SU-DHL-6 (cell line): Measurements from ENCODE around the gene KCNN3.

Experiments
- H2AFZ ChIP-seq: fragments of 200-600 bp; sonication (generic); 2 replicates; pipeline ENCODE4 v1.6.1; 2014; ENCODE audit warnings: low read depth, mild to moderate bottlenecking, moderate library complexity, mixed read lengths, antibody characterized with exemption, low read length; ENCODE audit not compliant: severe bottlenecking
- H3F3A ChIP-seq: fragments of 200-600 bp; shearing (Covaris generic); 2 replicates; pipeline ENCODE4 v1.6.0; 2016; ENCODE audit warnings: antibody characterized with exemption, mild to moderate bottlenecking; ENCODE audit not compliant: insufficient read depth
- H3K27ac ChIP-seq: fragments of 200-600 bp; sonication (generic); 2 replicates; pipeline ENCODE4 v1.5.1; 2016; ENCODE audit warnings: low read depth, mild to moderate bottlenecking, low read length, moderate library complexity, mixed read lengths
- H3K27me3 ChIP-seq: fragments of 200-600 bp; sonication (generic), shearing (Covaris generic); 2 replicates; pipeline ENCODE4 v1.6.0; 2014; ENCODE audit warnings: mild to moderate bottlenecking, low read length
- H3K36me3 ChIP-seq: fragments of 200-600 bp; sonication (generic); 2 replicates; pipeline ENCODE4 v1.6.1; 2014; ENCODE audit warnings: mild to moderate bottlenecking, low read length, mixed read lengths
- H3K4me2 ChIP-seq: fragments of 300-600, 200-600 bp; shearing (Covaris generic), sonication (generic); 2 replicates; pipeline ENCODE4 v1.6.0; 2014; ENCODE audit warnings: low read length, low read depth, mild to moderate bottlenecking; ENCODE audit not compliant: poor library complexity, severe bottlenecking
- H3K4me3 ChIP-seq: fragments of 200-600 bp; sonication (generic); 2 replicates; pipeline ENCODE4 v1.5.1; 2014; ENCODE audit warnings: antibody characterized with exemption, low read length, mild to moderate bottlenecking, mixed read lengths; ENCODE audit not compliant: insufficient read depth, poor library complexity, severe bottlenecking
- H3K79me2 ChIP-seq: fragments of 200-600 bp; sonication (generic); 2 replicates; pipeline ENCODE4 v1.6.1; 2014; ENCODE audit warnings: mild to moderate bottlenecking, low read length, moderate library complexity; ENCODE audit not compliant: insufficient read depth
- H3K9ac ChIP-seq: fragments of 200-600 bp; sonication (generic); 2 replicates; pipeline ENCODE4 v1.7.0; 2014; ENCODE audit warnings: mild to moderate bottlenecking, low read length
- H3K9me2 ChIP-seq: fragments of 200-600 bp; sonication (generic); replicated peaks from 2 replicates; pipeline ENCODE4 v1.6.1; 2014; ENCODE audit warnings: low read length; ENCODE audit not compliant: insufficient read depth
- H3K9me3 ChIP-seq: fragments of 200-600 bp; sonication (generic); 2 replicates; pipeline ENCODE4 v1.6.1; 2014; ENCODE audit warnings: low read length, mixed read lengths; ENCODE audit not compliant: insufficient read depth
- H4K20me1 ChIP-seq: fragments of 200-600 bp; sonication (generic); 2 replicates; pipeline ENCODE4 v1.6.1; 2014; ENCODE audit warnings: low read depth, mild to moderate bottlenecking, antibody characterized with exemption, low read length, moderate library complexity, mixed read lengths
- EZH2phosphoT487 ChIP-seq: fragments of 200-600 bp; sonication (generic), shearing (Covaris generic); conservative IDR thresholded peaks from 2 replicates; pipeline ENCODE4 v1.6.1; 2018; ENCODE audit warnings: mild to moderate bottlenecking, antibody characterized with exemption, low read length, moderate library complexity, mixed read lengths
- TF ChIP-seq, protein P1 (sequence below): fragments of 200-600 bp; sonication (generic); IDR thresholded peaks from one replicate; pipeline ENCODE4 v1.5.1; 2017; ENCODE audit warnings: antibody characterized with exemption, mild to moderate bottlenecking, low read length, moderate library complexity; ENCODE audit not compliant: insufficient read depth, poor library complexity, severe bottlenecking

The KCNN3 gene

DNA sequence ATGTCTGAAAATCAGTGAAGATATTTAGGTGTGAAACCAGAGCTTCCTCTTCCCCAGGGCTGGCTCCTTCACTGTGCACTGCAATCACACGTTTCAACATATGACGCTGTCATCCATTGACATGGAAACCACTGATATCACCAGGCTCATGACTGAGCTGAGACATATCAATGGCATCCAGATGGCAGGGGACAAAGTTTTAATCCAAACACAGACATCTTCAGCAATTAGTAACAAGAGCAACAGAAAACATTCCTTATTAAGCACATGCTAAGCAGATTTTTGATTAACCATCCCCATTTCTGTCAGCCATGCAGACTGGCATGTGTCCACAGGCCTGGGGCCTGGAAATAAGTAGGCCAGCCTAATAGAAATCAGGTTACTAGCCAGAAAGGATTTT lies 154.1 kb downstream of the KCNN3 start:
- H3K9me2 ChIP-seq = no peaks in the 10 kb centered on the region
- no peaks in the 10 kb centered on the region for H3K27me3 ChIP-seq
- H3K4me3 ChIP-seq = no peak overlapping the region
- H3K4me2 ChIP-seq = no peak overlapping the region
- H3K9ac ChIP-seq = no peak overlapping the region
- no peaks in the 10 kb centered on the region for H3K9me3 ChIP-seq
- no peak overlapping the region for H2AFZ ChIP-seq
- H3K79me2 ChIP-seq = no peaks in the 10 kb centered on the region
- H3K27ac ChIP-seq = no peak overlapping the region
- peaks cover 10% of the 10 kb centered on the region; the same call in 1 of the 2 replicates for H3F3A ChIP-seq
- H3K36me3 ChIP-seq = no peaks in the 10 kb centered on the region
- TF ChIP-seq EZH2phosphoT487 = no peak
- TF ChIP-seq, protein P1, sequence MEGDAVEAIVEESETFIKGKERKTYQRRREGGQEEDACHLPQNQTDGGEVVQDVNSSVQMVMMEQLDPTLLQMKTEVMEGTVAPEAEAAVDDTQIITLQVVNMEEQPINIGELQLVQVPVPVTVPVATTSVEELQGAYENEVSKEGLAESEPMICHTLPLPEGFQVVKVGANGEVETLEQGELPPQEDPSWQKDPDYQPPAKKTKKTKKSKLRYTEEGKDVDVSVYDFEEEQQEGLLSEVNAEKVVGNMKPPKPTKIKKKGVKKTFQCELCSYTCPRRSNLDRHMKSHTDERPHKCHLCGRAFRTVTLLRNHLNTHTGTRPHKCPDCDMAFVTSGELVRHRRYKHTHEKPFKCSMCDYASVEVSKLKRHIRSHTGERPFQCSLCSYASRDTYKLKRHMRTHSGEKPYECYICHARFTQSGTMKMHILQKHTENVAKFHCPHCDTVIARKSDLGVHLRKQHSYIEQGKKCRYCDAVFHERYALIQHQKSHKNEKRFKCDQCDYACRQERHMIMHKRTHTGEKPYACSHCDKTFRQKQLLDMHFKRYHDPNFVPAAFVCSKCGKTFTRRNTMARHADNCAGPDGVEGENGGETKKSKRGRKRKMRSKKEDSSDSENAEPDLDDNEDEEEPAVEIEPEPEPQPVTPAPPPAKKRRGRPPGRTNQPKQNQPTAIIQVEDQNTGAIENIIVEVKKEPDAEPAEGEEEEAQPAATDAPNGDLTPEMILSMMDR = no peak
- no peaks in the 10 kb centered on the region for H4K20me1 ChIP-seq

DNA sequence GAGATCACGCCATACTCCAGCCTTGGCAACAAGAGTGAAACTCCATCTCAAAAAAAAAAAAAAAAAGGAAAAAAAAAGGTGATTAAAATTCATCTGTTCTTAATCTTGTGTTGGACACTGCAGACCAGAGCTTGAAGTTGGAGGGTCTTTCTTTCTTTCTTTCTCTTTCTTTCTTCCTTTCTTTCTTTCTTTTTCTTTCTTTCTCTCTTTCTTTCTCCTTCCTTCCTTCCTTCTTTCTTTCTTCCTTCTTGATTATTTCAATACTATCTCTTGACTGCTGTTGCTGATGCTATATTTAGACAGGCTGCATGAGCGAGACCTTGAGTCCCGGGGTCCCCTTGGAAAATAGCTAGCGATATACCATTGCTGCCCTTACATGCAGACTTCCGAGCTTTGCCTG lies 154.7 kb downstream of the KCNN3 start:
- Histone ChIP-seq H3K36me3 (no peaks in the 10 kb centered on the region), H4K20me1 (no peaks in the 10 kb centered on the region), H3K9me3 (no peaks in the 10 kb centered on the region), H3K9me2 (no peaks in the 10 kb centered on the region), H3K79me2 (no peaks in the 10 kb centered on the region), H3K27me3 (no peaks in the 10 kb centered on the region), H3K9ac (no peak overlapping the region), H3F3A (peaks cover 10% of the 10 kb centered on the region; the same call in 1 of the 2 replicates), H3K4me3 (no peak overlapping the region), H2AFZ (no peak overlapping the region), H3K4me2 (no peak overlapping the region), H3K27ac (no peak overlapping the region)
- TF ChIP-seq EZH2phosphoT487 = no peak
- TF ChIP-seq, protein P1 = no peak

DNA sequence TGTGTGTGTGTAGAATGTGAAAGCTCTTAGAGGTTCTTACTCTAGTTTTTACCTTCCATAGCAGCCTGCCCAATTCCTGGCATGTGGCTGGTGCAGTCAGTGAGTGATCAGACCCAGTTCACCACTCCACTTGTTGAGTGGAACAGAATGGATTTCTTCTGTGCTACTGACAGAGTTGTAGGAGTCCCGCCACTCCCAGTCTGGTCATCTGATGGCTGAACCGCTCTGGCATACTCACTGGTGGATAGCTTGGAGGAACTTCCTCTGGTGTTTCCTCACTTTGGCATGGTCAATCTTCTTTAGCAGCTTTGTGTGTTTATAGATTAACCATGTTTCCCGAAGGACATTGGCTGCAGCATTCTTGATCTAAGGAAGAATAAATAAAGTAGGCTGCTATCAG lies 155.4 kb downstream of the KCNN3 start:
- H3K9ac ChIP-seq = no peak overlapping the region
- H3K4me2 ChIP-seq = no peak overlapping the region
- no peak overlapping the region for H3K27ac ChIP-seq
- H4K20me1 ChIP-seq = no peaks in the 10 kb centered on the region
- no peak for TF ChIP-seq EZH2phosphoT487
- TF ChIP-seq, protein P1 = no peak
- no peaks in the 10 kb centered on the region for H3K79me2 ChIP-seq
- no peaks in the 10 kb centered on the region for H3K9me2 ChIP-seq
- H3F3A ChIP-seq = peaks cover 10% of the 10 kb centered on the region; the same call in 1 of the 2 replicates
- H2AFZ ChIP-seq = no peak overlapping the region
- no peak overlapping the region for H3K4me3 ChIP-seq
- H3K9me3 ChIP-seq = no peaks in the 10 kb centered on the region
- H3K27me3 ChIP-seq = no peaks in the 10 kb centered on the region
- no peaks in the 10 kb centered on the region for H3K36me3 ChIP-seq
